Fibroblast of lung (primary cell): ENCODE results near the gene RNF152. TPM values are rescaled to one million over a fixed set of nuclear protein-coding genes. Genes with fewer than 3 reads are reported as not detected.

Experiments
- DNase-seq, 2 donors: peaks; one replicate each; pipeline versions ENCODE4 v3.0.0 to v3.0.0-alpha.2; 2010; ENCODE audit warnings: low read depth in 2 of 2
- H2AFZ ChIP-seq: 2 replicates; pipeline ENCODE4 v1.5.1; 2012; ENCODE audit warnings: low read length, control low read depth, inconsistent platforms
- H3K27ac ChIP-seq: 2 replicates; pipeline ENCODE4 v1.5.1; 2011; ENCODE audit warnings: low read length, control low read depth; ENCODE audit not compliant: insufficient read depth
- H3K27me3 ChIP-seq: 2 replicates; pipeline ENCODE4 v1.5.1; 2011; ENCODE audit warnings: mild to moderate bottlenecking, low read length; ENCODE audit not compliant: control insufficient read depth, insufficient read depth
- H3K36me3 ChIP-seq: 2 replicates; pipeline ENCODE4 v1.5.1; 2011; ENCODE audit warnings: low read length; ENCODE audit not compliant: control insufficient read depth, insufficient read depth
- H3K4me1 ChIP-seq: 2 replicates; pipeline ENCODE4 v1.5.1; 2011; ENCODE audit warnings: low read length; ENCODE audit not compliant: control insufficient read depth, insufficient read depth; ENCODE audit errors: extremely low read depth
- H3K4me2 ChIP-seq: 2 replicates; pipeline ENCODE4 v1.5.1; 2011; ENCODE audit warnings: low read length, control low read depth; ENCODE audit not compliant: insufficient read depth; ENCODE audit errors: extremely low read depth
- H3K4me3 ChIP-seq, 4 experiments: fragments of 200-600 bp in 1 of 4; sonication (generic) in 1 of 4; replicated peaks in 1 of 4; 2 replicates each; pipeline ENCODE4 v1.5.1; 2011 to 2016; ENCODE audit warnings: low read length in 4 of 4, low read depth in 3 of 4, mild to moderate bottlenecking in 3 of 4, control low read depth in 2 of 4, inconsistent platforms in 1 of 4, mixed read lengths in 1 of 4; ENCODE audit not compliant: insufficient read depth in 1 of 4; ENCODE audit errors: control extremely low read depth in 1 of 4
- H3K79me2 ChIP-seq: 2 replicates; pipeline ENCODE4 v1.5.1; 2012; ENCODE audit warnings: mild to moderate bottlenecking, low read length, inconsistent platforms; ENCODE audit not compliant: control insufficient read depth, insufficient read depth
- H3K9ac ChIP-seq: 2 replicates; pipeline ENCODE4 v1.5.1; 2011; ENCODE audit warnings: mild to moderate bottlenecking, low read length, control low read depth; ENCODE audit not compliant: insufficient read depth
- H3K9me3 ChIP-seq: 2 replicates; pipeline ENCODE4 v1.5.1; 2012; ENCODE audit warnings: low read depth, low read length; ENCODE audit not compliant: control insufficient read depth, insufficient read depth
- H4K20me1 ChIP-seq: 2 replicates; pipeline ENCODE4 v1.5.1; 2011; ENCODE audit warnings: low read length; ENCODE audit not compliant: control insufficient read depth, insufficient read depth; ENCODE audit errors: extremely low read depth
- EZH2 ChIP-seq: IDR thresholded peaks from 2 replicates; pipeline ENCODE4 v1.5.1; 2012; ENCODE audit warnings: low read length, control low read depth, mild to moderate bottlenecking; ENCODE audit errors: missing control alignments
- polyA plus RNA-seq, 2 donors: library from polyadenylated mRNA; depleted of rRNA in 1 of 2; stranded (reverse) in 1 of 2; unstranded in 1 of 2; fragments of >200 nt; gene quantifications; 2 replicates each; pipeline ENCODE4 v1.2.1, GENCODE V29; 2011 to 2012; ENCODE audit warnings: missing spikeins in 1 of 2
- total RNA-seq: library from RNA; depleted of rRNA; stranded (reverse); fragments of >200 nt; gene quantifications from 2 replicates; pipeline ENCODE4 v1.2.1, GENCODE V29; 2014
- TF ChIP-seq, protein P1 (sequence below), 2 donors: IDR thresholded peaks in 1 of 2; conservative IDR thresholded peaks in 1 of 2; 1 replicate in 1 of 2; 2 replicates in 1 of 2; pipeline ENCODE4 v1.5.1; 2011 to 2012; ENCODE audit warnings: low read length in 2 of 2, control low read depth in 1 of 2, inconsistent platforms in 1 of 2, low read depth in 1 of 2, mild to moderate bottlenecking in 1 of 2

The RNF152 gene
- total and polyA plus RNA-seq, 2 donors (not counting 1 experiment from before 2014, with no cell fraction given), result 20.0 to 24.4 TPM

DNA sequence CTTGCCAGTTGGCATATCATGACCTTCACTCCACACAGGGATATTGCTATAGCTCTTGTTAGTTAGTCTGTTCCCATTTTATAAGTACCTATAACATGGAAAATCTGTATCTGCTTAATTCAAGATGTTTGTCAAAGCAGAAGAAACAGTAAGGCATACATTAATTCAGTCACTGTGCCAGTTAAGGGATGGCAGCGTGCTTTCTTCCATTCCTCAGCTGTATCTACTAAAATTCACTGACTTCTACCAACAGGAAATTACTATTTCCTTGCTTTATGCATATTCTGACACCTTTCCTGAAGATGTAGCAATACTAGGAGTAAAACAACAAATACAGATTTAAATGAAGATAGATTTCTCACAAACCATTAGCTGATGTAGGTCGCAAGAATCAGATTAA is 59.9 kb downstream of the RNF152 start:
- H2AFZ ChIP-seq, result no peak overlapping the region
- H3K79me2 ChIP-seq, result peaks cover 16% of the 10 kb centered on the region
- no peaks in the 10 kb centered on the region for H4K20me1 ChIP-seq
- H3K4me3 ChIP-seq, result no peak overlapping the region
- H3K4me2 ChIP-seq, result no peak overlapping the region
- no peaks in the 10 kb centered on the region for H3K9me3 ChIP-seq
- no peaks in the 10 kb centered on the region for H3K36me3 ChIP-seq
- H3K27ac ChIP-seq, result no peak overlapping the region
- no peaks in the 10 kb centered on the region for H3K27me3 ChIP-seq
- no peak overlapping the region for H3K9ac ChIP-seq
- peaks cover 9% of the 10 kb centered on the region for H3K4me1 ChIP-seq
- TF ChIP-seq, protein P1, sequence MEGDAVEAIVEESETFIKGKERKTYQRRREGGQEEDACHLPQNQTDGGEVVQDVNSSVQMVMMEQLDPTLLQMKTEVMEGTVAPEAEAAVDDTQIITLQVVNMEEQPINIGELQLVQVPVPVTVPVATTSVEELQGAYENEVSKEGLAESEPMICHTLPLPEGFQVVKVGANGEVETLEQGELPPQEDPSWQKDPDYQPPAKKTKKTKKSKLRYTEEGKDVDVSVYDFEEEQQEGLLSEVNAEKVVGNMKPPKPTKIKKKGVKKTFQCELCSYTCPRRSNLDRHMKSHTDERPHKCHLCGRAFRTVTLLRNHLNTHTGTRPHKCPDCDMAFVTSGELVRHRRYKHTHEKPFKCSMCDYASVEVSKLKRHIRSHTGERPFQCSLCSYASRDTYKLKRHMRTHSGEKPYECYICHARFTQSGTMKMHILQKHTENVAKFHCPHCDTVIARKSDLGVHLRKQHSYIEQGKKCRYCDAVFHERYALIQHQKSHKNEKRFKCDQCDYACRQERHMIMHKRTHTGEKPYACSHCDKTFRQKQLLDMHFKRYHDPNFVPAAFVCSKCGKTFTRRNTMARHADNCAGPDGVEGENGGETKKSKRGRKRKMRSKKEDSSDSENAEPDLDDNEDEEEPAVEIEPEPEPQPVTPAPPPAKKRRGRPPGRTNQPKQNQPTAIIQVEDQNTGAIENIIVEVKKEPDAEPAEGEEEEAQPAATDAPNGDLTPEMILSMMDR (conservative IDR thresholded peaks at IDR 0.05 in 1 of 2, IDR thresholded peaks at IDR 0.05 in 1 of 2; ENCODE audit: low read depth in 1 of 2, low read length in 2 of 2), result no peak
- no peak for TF ChIP-seq EZH2
- DNase-seq, result no peak

GRCh38 chr18:61831071-61831470 is 61.7 kb downstream of the RNF152 start:
- no peak for TF ChIP-seq EZH2
- TF ChIP-seq, protein P1 (conservative IDR thresholded peaks at IDR 0.05 in 1 of 2, IDR thresholded peaks at IDR 0.05 in 1 of 2; ENCODE audit: low read depth in 1 of 2, low read length in 2 of 2), result no peak
- H3K4me1 ChIP-seq, result peaks cover 9% of the 10 kb centered on the region
- no peak overlapping the region for H3K4me2 ChIP-seq
- no peak overlapping the region for H3K27ac ChIP-seq
- peak; percentile 18 to 41 for DNase-seq
- H3K4me3 ChIP-seq, result no peak overlapping the region
- H3K36me3 ChIP-seq, result no peaks in the 10 kb centered on the region
- no peak overlapping the region for H3K9ac ChIP-seq
- no peaks in the 10 kb centered on the region for H4K20me1 ChIP-seq
- peaks cover 12% of the 10 kb centered on the region for H3K79me2 ChIP-seq
- no peaks in the 10 kb centered on the region for H3K9me3 ChIP-seq
- no peak overlapping the region for H2AFZ ChIP-seq
- H3K27me3 ChIP-seq, result no peaks in the 10 kb centered on the region

DNA sequence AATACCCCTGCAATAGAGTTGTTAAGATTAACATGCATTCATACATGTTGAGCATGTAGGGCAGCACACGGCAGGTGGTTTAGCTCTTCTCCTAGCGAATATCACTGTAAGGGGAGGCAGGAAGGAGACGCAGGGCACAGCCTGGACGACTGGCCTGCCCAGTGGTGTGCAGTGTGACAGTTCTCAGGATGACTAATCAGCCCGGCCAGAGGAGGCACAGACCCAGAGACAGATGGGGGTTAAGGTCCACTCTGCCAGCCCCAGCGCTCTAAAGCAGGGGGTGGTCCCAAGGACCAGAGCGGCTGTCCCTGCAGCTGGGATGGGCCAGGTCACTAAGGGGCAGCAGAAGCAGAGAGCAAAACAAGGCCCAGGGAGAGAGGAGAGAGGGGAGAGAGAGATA is 63.7 kb downstream of the RNF152 start:
- Histone ChIP-seq H4K20me1 (no peaks in the 10 kb centered on the region), H3K9ac (no peak overlapping the region), H3K4me3 (no peak overlapping the region), H3K36me3 (no peaks in the 10 kb centered on the region), H3K9me3 (no peaks in the 10 kb centered on the region), H3K79me2 (peaks cover 9% of the 10 kb centered on the region), H2AFZ (no peak overlapping the region), H3K4me1 (peaks cover 6% of the 10 kb centered on the region), H3K27me3 (no peaks in the 10 kb centered on the region), H3K4me2 (no peak overlapping the region), H3K27ac (no peak overlapping the region)
- DNase-seq, result no peak
- TF ChIP-seq, protein P1 (conservative IDR thresholded peaks at IDR 0.05 in 1 of 2, IDR thresholded peaks at IDR 0.05 in 1 of 2; ENCODE audit: low read depth in 1 of 2, low read length in 2 of 2), result no peak
- no peak for TF ChIP-seq EZH2
